K562 (cell line): ENCODE data around the gene SFXN3. TPM values are rescaled to one million over a fixed set of nuclear protein-coding genes. Genes with fewer than 3 reads are reported as not detected.

ENCODE experiments used
- ATAC-seq: fragments of 200-7000 bp; cut with Tn5 transposase; 3 replicates; pipeline ENCODE4 v1.9.1; 2020; ENCODE audit warnings: moderate library complexity
- BruUV-seq: library from RNA; stranded (reverse); fragments of 400-500 nt; replicated peaks from 2 replicates; lab custom pipeline; 2021; lab: Mats Ljungman, UMichigan
- CTCF ChIA-PET: fragments of 300-600 bp; formaldehyde crosslinking; extraction: SDS; loops from one replicate; lab custom pipeline; 2021; ENCODE audit warnings: low intra/inter-chr PET ratio; lab: Yijun Ruan, JAX
- POLR2A ChIA-PET: fragments of 300-600, 350-650 bp; sonication (Branson Sonifier 250); formaldehyde crosslinking; extraction: SDS; loops from one replicate; lab custom pipeline; 2021; ENCODE audit warnings: antibody characterized with exemption, inconsistent platforms; lab: Yijun Ruan, JAX
- DNase-seq, 4 experiments: peaks; one replicate each; pipeline versions ENCODE4 v3.0.0 to v3.0.0-alpha.2; 2011 to 2018; ENCODE audit warnings: low spot score in 3 of 4, mixed read lengths in 3 of 4; ENCODE audit errors: extremely low read depth in 1 of 4
- FAIRE-seq: peaks from 2 replicates; lab custom pipeline; 2011; peaks lifted over from hg19 to GRCh38; lab: Jason Lieb, UNC
- H2AFZ ChIP-seq: 2 replicates; pipeline ENCODE4 v1.6.0; 2011; ENCODE audit warnings: low read depth, low read length, control low read depth, inconsistent platforms
- H3K27ac ChIP-seq: fragments of 200-600 bp; 3 replicates; pipeline ENCODE4 v1.8.0; 2011; ENCODE audit warnings: low read depth, mild to moderate bottlenecking, control low read depth, inconsistent platforms, low read length, moderate library complexity, mixed read lengths; ENCODE audit errors: extremely low read depth
- H3K27me3 ChIP-seq, 2 experiments: fragments of 300-600 bp in 1 of 2; 2 replicates in 1 of 2; 3 replicates in 1 of 2; pipeline versions ENCODE4 v1.6.0 to v1.8.0; 2011; ENCODE audit warnings: inconsistent platforms in 2 of 2, low read length in 2 of 2, mild to moderate bottlenecking in 1 of 2, mixed read lengths in 1 of 2, moderate library complexity in 1 of 2; ENCODE audit not compliant: control insufficient read depth in 2 of 2, insufficient read depth in 2 of 2
- H3K36me3 ChIP-seq: fragments of 300-600 bp; 3 replicates; pipeline ENCODE4 v1.8.0; 2011; ENCODE audit warnings: mild to moderate bottlenecking, low read length, inconsistent platforms; ENCODE audit not compliant: control insufficient read depth, insufficient read depth
- H3K4me1 ChIP-seq, 2 experiments: fragments of 200-600 bp in 1 of 2; replicated peaks in 1 of 2; 2 replicates in 1 of 2; 3 replicates in 1 of 2; pipeline versions ENCODE4 v1.5.1 to v1.8.0; 2011; ENCODE audit warnings: inconsistent platforms in 2 of 2, low read length in 2 of 2, mild to moderate bottlenecking in 1 of 2, mixed read lengths in 1 of 2, moderate library complexity in 1 of 2; ENCODE audit not compliant: control insufficient read depth in 2 of 2, insufficient read depth in 2 of 2
- H3K4me2 ChIP-seq: 2 replicates; pipeline ENCODE4 v1.6.1; 2011; ENCODE audit warnings: low read length, control low read depth, inconsistent platforms, mixed read lengths; ENCODE audit not compliant: insufficient read depth
- H3K4me3 ChIP-seq: fragments of 200-600 bp; sonication (generic), shearing (Covaris generic); 2 replicates; pipeline ENCODE4 v1.5.1; 2016; ENCODE audit warnings: control low read depth, inconsistent platforms
- H3K79me2 ChIP-seq: fragments of 200-600 bp; 3 replicates; pipeline ENCODE4 v1.8.0; 2011; ENCODE audit warnings: low read length, inconsistent platforms; ENCODE audit not compliant: control insufficient read depth, insufficient read depth
- H3K9ac ChIP-seq, 2 experiments: 2 replicates each; pipeline versions ENCODE4 v1.6.0 to v1.6.1; 2011; ENCODE audit warnings: low read depth in 2 of 2, low read length in 2 of 2, control low read depth in 1 of 2, inconsistent platforms in 1 of 2, mild to moderate bottlenecking in 1 of 2, mixed read lengths in 1 of 2; ENCODE audit not compliant: insufficient read depth in 1 of 2
- H3K9me1 ChIP-seq: one replicate; pipeline ENCODE4 v1.6.0; 2011; ENCODE audit warnings: inconsistent platforms, mild to moderate bottlenecking, low read length, moderate library complexity; ENCODE audit not compliant: control insufficient read depth, insufficient read depth
- H3K9me3 ChIP-seq: replicated peaks from 2 replicates; pipeline ENCODE4 v1.5.1; 2011; ENCODE audit warnings: low read depth, low read length, inconsistent platforms; ENCODE audit not compliant: control insufficient read depth, insufficient read depth
- H4K20me1 ChIP-seq: replicated peaks from 2 replicates; pipeline ENCODE4 v1.6.1; 2011; ENCODE audit warnings: low read length, inconsistent platforms, mixed read lengths; ENCODE audit not compliant: control insufficient read depth, insufficient read depth
- DEAF1 ChIP-seq: fragments of 450-650 bp; formaldehyde crosslinking; IDR thresholded peaks from 2 replicates; pipeline ENCODE4 v1.4.0; 2020; ENCODE audit warnings: mild to moderate bottlenecking, moderate library complexity
- MGA ChIP-seq: fragments of 450-650 bp; IDR thresholded peaks from 2 replicates; pipeline ENCODE4 v1.6.1; 2016; ENCODE audit warnings: mild to moderate bottlenecking, moderate library complexity
- PHF8 ChIP-seq: fragments of 200-600 bp; sonication (generic); IDR thresholded peaks from 2 replicates; pipeline ENCODE4 v1.6.1; 2012; ENCODE audit warnings: mixed run types, mild to moderate bottlenecking, inconsistent platforms, low read length, moderate library complexity, borderline replicate concordance
- ZNF175 ChIP-seq: fragments of 200-800 bp; sonication (Bioruptor generic); IDR thresholded peaks from 2 replicates; pipeline ENCODE4 v1.6.1; 2016; ENCODE audit warnings: low read depth, mild to moderate bottlenecking, missing genetic modification characterization, missing compliant biosample characterization
- ZNF583 ChIP-seq: fragments of 250-450 bp; sonication (Bioruptor Pico); IDR thresholded peaks from 2 replicates; pipeline ENCODE4 v1.4.0; 2020
- WGBS: fragments of 100-300 bp; shearing (Covaris generic); methylation state at CpG from one replicate; pipeline ENCODE4 v1.1.6; 2016; ENCODE audit warnings: low coverage, mixed read lengths; ENCODE audit not compliant: insufficient coverage; ENCODE audit errors: missing lambda C conversion rate; 5-methylcytosine and 5-hydroxymethylcytosine counted together
- in situ Hi-C: fragments of 300-500 bp; cut with MboI; formaldehyde crosslinking; loops from 4 replicates; pipeline ENCODE4 v1.15.0; 2018; ENCODE audit warnings: inconsistent platforms, mixed read lengths
- intact Hi-C: fragments of 100-400 bp; cut with micrococcal nuclease; formaldehyde crosslinking; loops from 2 replicates; pipeline ENCODE4 v1.14.2; 2022
- polyA plus RNA-seq, 8 experiments: library from polyadenylated mRNA; depleted of rRNA in 4 of 8; stranded (reverse) in 5 of 8; unstranded in 3 of 8; fragments of >200 nt; fragmentation: Nextera tagmentation in 2 of 8; fragmentation: Illumina TruSeq in 1 of 8; extraction: Ambion mirVana in 2 of 8; extraction: Trizol in 1 of 8; gene quantifications; 2 replicates each; pipeline versions ENCODE4 v1.2.1 to v1.2.3, GENCODE V29; 2011 to 2014; ENCODE audit warnings: inconsistent platforms in 1 of 8, missing spikeins in 1 of 8
- total RNA-seq, 7 experiments: library from RNA; depleted of rRNA in 6 of 7; stranded (reverse); fragments of >200 nt in 6 of 7; fragmentation: Illumina TruSeq in 2 of 7; extraction: Trizol in 2 of 7; gene quantifications; 2 replicates each; pipeline versions ENCODE4 v1.2.1 to v1.2.3, GENCODE V29; 2011 to 2021; ENCODE audit warnings: low replicate concordance in 1 of 7

The SFXN3 gene
- total and polyA plus RNA-seq, 9 of the 15 experiments (the other 6 are each of a cell fraction or from before 2014, with no cell fraction given): 0.24 to 4.6 (median 0.86) TPM

GRCh38 chr10:101063050-101063525 is 32.1 kb downstream of the SFXN3 start:
- in situ Hi-C loops (no loop called here), intact Hi-C loops (loop anchor here (10.0 kb wide), 2 partner anchors 48 to 992 kb away; partner anchors contain the start of gene ARMH3)
- Histone ChIP-seq H3K36me3 (0 out of 3 replicates have a peak, but pooled peaks cover 2% of the 10 kb centered on the region), H3K27ac (peak overlapping the region; percentile 100), H3K4me1 (peaks cover 42 to 69% of the 10 kb centered on the region in 2 experiments), H3K4me2 (peak overlapping the region; percentile 93), H3K4me3 (peak overlapping the region; percentile 53; the same call in 1 of the 2 replicates), H3K9me3 (no peaks in the 10 kb centered on the region), H3K9ac (peak overlapping the region; percentile 96 to 99), H3K79me2 (peaks cover 51% of the 10 kb centered on the region), H4K20me1 (no peaks in the 10 kb centered on the region), H2AFZ (peak overlapping the region; percentile 82), H3K9me1 (no peaks in the 10 kb centered on the region), H3K27me3 (no peaks in the 10 kb centered on the region)
- 13% methylated on average over 7 of the region's 19 CpGs for WGBS
- POLR2A ChIA-PET: interaction anchor here (0.6 to 1.8 kb wide), 6 partner anchors 11 to 32 kb away, joined by 3 to 7 read pairs (median 4); no protein-coding TSS in a partner anchor
- DNase-seq: peak in 3 of 4 experiments; percentile 21 to 44 (median 30)
- FAIRE-seq: no peak
- CTCF ChIA-PET: interaction anchor here (0.8 to 0.9 kb wide), 2 partner anchors 22 to 69 kb away, joined by 3 read pairs; no protein-coding TSS in a partner anchor
- no peak for ATAC-seq
- BruUV-seq: no TSS peak
- 0 out of 2 replicates have a peak, but pooled peaks have one; percentile 17 for TF ChIP-seq ZNF175 (CRISPR knock-in tag)
- TF ChIP-seq PHF8: no peak
- TF ChIP-seq MGA: peak; percentile 17
- peak; percentile 1; the same call in 1 of the 2 replicates for TF ChIP-seq ZNF583 (CRISPR knock-in tag)
- no peak for TF ChIP-seq DEAF1 (CRISPR knock-in tag)
